ENCODE data around the gene CMIP.
"Not testable (repeated sequence)": the region's sequence is repeated elsewhere in the genome, so short reads cannot be mapped to it uniquely, and the experiment has no call there.

Gene CMIP

DNA sequence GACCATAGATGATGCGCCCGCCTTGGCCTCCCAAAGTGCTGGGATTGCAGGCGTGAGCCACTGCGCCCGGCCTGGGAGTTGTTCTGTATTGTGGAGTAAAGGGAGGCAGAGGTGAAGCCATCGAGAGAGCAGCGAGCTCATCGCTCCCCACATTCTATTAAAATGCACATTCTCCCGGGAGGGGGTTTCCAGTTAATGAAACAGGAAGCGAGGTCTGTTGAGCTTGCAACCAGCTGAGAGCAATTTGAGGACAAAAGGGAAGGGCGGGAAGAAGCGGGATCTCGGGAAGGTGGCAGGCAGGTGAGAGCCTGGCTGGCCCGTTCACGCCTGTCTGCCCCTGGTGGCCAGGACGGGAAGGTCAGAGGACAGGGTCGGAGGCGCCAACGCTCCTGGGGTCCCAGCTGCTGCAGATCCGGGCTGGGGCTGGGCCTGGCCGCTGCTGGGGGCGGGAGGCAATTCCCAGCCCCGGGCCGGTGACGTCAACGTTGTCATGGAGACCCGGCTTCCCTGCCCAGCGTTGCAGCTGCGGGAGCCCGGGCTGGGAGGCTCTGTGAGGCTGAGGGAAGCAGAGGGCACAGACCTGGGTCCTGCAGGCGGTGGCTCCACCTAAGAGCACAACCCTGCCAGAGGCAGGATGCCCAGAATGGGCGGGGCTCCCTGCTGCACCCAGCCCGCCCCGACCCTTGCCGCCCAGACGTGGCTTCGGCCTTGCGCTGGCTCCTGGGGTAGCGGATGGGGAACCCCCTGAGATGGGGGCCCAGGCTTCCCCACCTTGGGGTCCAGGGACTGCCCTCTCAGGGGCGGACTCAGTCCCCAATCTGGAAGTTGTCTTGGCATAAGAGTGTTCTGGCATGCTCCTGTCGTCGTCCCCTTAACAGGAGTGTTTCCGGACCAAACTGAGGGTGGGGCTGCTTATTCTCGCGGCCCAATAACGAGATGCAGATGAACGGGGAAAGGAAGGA is 285.8 kb downstream of the CMIP start:
- FAIRE-seq = no peak

DNA sequence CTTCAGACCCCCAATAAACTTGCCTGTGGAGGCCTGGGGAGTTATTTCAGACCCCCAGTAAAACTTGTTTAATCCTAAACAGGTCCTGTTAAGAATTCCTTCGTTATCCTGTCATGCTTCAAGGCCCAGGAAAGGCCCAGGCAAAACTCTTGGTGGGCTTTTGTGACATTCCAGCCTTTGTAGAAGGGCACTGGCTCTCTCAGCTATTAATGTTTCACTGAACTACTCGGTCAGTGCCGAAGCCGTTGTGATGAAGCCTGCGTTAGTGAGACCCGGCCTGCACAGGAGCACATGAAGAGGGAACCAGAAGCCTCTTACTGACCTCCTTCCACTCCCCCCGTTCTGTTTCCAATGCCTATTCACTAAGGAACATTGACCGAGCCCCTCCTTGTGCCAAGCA is 287.0 kb downstream of the CMIP start:
- no peak for FAIRE-seq

DNA sequence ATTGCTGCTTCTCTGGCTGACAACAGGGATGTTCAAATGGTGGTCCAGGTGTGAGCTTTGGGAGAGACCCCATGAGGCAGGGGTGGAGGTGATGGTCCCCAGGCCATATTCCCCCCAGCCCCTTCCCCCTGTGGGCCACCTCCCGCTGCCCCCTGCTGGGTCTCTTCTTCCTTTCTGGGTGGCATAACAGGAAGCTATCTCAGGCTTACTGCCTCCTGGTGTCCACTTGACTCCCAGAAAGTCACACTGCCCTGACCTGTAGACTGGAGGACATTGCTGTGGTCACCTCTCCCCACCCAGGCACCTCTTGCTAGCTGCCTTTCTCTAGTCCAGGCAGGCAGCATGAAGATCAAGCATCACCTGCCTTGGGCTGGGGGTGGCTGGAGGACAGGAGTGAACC is 288.1 kb downstream of the CMIP start:
- no peak for FAIRE-seq

DNA sequence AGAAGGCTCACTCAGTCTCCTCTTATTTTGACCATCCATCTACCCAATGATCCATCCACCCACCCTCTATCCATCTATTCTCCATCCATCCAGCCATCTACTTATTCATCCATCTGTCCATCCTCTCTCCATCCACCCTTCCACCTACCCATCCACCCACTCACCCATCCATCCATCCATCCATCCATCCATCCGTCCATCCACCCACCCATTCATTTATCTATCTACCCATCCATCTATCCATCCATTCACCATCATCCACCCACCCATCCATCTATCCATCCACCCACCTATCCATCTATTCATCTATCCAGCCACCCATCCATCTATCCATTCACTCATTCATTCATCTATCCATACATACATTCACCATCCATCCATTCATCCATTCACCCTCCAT is 288.7 kb downstream of the CMIP start:
- FAIRE-seq = no peak

DNA sequence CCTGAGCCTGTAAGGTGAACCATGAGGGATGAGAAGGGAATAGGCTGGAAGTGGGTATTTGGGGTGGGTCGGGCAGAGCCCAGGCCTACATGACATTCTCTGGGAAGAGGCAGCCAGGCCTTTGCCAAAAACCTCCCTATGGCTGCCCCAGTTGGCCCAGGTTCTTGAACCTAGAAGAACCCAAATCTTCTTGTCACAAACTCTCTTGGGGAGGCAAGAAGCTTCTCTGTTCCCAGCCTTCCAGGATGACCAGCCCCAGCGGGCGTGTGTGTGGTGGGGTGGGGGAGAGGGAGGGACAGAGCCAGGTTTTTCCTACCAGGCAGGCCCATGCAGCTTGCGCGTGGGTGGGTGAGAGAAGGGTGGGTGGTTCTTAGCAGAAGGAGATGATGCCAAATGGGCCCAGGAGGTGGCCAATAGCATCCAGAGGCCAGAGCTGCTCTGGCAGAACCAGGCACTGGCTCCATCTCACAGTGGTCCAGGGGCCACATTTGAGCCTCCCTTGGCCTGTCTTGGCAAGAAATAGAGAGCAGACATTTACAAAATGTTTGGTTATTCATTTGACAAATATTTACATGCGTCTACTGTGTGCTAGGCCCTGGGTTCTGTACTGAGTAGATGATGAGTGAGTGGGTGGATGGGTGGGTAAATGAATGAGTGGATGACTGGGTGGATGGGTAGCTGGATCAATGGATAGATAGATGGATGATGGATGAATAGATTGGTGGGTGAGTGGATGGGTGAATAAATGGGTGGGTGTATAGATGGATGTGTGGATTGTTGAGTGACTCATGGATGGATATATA is 290.2 kb downstream of the CMIP start:
- FAIRE-seq = no peak

DNA sequence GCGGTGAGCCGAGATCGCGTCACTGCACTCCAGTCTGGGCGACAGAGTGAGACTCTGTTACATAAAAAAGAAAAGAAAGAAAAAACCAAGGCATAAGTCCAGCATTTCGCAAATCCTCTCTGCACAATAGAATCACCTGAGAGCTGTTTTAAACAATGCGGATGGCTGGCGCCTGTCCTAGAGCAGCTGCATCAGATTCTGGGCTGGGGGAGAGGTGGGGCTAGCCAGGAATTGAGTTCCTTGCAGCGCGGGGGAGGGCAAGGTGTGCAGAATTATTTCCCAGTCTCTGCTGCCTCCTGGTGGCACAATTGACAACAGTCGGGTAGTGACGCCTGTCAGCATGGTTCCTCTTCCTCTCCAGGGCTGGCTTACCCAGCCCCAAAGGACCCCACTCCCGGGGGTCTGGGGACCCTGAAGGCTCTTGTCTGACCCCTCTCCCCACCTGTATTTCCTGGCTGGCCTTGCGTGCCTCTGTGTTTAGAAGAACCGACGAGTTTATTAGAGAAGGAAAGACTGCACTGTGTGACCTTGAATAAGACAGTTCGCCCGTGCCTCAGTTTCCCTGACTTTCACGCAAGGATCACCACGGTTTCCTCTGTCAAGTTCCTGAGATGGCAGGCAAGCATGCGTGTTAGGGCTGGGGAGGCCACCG is 293.4 kb downstream of the CMIP start:
- FAIRE-seq = no peak

DNA sequence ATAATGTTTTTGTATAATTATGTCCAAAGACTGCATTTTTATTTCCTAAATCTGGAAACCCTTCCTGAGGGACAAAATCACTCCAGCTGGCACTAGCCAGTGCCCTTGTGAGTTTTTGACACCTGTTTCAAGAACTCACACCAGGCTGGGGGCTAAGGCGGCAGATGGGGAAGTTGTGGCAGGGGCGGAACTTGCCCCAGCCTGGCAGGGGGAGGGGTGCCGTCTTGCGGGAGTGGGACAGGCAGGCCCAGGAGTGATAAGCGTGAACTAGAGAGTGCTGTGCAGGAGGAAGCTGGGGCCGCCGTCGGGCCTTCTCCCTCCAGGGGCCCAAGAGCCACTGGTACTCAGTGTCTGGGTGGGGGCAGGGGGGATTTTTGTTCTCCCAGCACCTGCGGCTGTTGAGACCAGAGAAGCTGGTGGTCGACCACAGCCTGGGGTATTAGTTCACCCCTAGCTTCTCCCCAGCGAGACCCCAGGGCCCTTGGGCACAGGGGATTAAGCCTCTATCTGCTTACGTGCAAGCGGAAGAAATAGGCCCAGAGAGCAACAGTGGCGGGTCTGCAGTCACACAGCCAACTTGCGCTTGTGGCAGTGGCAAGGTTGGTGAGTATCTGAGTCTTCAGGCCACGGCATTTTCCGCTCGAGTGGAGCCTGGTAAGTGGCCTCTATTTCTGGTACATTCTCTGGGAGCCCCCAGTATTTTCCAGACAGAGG is 294.3 kb downstream of the CMIP start:
- FAIRE-seq = no peak

DNA sequence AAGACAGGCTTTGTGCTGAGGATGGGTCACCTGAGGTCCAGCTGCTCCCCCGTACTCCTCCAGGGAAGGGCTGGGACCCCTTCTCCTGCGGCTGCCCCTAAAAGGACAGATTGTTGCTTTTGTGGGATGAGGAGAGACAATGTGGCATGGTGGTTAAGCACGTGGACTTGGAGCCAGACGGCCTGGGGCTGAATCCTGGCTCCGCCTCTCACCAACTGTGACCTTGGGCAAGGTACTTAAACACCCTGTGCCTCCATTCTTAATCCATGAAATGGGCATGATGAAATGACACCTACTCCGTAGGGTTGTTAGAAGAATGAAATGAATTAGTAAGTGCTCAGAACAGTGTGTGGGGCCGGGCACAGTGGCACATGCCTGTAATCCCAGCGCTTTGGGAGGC is 294.9 kb downstream of the CMIP start:
- no peak for FAIRE-seq

DNA sequence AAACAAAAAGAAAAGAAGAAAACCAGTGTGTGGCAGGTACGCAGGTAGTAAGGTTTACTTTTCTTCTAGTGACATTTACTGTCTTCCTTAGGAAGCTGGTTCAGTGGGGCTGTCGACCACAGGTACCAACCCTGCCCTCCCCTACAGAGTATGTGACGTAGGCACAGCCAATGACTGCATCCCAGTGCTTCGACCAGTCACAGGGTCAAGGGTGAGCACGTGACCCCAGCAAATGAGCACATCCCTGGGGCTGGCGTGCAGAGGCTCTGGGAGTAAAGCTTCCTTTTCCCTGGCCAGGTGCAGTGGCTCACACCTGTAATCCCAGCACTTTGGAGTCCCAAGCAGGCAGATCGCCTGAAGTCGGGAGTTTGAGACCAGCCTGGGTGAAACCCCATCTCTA is 295.6 kb downstream of the CMIP start:
- FAIRE-seq = no peak

DNA sequence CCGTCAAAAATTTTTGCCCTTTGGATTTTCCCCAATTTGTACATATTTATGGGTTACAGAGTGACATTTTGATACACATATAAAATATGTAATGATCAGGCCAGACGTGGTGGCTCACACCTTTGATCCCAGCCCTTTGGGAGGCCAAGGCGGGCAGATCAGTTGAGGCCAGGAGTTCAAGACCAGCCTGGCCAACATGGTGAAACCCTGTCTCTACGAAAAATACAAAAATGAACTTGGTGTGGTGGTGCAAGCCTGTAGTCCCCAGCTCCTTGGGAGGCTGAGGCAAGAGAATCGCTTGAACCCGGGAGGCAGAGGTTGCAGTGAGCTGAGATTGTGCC is 296.8 kb downstream of the CMIP start:
- FAIRE-seq = not testable (repeated sequence)

DNA sequence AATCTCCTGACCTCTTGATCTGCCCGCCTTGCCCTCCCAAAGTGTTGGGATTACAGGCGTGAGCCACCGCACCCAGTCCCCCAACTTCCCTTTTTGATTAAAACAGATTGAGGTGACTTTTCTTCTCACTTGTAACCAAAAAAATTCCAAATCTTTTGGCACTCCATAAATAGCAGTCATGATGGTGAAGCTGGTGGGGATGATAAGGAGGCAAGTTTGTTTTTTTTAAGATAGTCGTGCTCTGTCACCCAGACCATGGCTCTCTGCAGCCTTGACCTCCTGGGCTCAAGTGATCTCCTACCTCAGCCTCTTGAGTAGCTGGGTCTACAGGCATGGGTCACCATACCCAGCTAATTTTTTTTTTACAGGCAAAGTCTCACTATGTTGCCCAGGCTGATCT is 299.8 kb downstream of the CMIP start:
- no peak for FAIRE-seq

DNA sequence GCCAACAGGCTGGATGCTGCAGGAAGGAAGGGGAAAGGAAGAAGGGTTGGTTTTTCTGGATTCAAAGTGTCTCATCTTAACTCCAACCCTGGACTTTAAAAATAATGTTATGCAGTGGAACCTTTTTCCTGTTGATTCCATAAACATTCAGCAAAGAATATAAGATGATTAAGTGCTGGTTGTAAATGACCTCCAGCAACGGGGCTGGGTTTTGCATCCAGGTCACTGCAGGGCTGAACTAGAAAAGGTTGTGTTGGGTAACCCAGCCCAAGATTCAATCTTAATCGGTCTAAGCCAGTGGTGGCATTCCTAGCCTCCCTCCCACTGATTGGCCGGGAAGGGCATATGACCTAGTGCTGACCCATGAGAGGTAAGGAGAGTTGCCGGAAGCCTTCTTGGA is 300.3 kb downstream of the CMIP start:
- no peak for FAIRE-seq

DNA sequence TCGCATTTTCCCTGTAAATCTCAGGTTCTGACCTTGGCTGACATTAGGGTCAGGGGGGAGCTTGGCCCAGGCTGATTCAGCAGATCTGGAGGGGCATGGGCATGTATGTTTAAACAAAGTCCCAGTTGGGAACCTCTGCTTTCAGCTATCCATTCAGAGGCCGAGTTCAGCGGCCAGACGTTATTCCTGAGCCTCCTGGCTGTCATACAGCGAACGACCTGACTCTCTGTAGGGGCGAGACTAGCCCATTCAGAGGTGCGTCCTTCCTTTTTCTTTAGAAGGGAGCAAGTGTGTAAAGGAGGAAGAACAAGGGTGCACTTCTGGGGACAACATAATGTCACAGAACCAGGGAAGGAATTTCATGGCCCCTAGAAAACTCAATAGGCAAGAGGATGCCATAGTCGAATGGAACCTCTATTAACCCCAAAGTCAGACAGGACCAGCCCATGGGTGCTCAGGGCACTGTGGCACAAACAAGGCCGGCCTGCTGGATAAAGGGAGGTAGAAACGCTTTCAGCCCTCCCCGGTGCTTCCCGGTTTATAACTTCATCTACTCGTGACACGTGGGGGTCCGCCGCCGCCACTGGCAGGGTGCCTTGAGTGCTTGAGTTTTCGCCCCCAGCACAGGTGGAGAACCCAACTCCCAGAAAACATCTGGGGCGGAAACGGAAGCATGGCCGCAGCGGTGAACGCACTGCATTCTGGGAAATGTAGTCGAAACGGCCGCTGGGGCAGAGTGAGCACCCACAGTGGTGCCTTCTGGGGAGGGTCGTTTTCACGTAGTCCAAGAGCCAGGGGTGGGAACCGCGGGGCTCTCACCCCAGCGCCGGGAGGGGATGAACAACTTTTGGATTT is 301.3 kb downstream of the CMIP start:
- no peak for FAIRE-seq

DNA sequence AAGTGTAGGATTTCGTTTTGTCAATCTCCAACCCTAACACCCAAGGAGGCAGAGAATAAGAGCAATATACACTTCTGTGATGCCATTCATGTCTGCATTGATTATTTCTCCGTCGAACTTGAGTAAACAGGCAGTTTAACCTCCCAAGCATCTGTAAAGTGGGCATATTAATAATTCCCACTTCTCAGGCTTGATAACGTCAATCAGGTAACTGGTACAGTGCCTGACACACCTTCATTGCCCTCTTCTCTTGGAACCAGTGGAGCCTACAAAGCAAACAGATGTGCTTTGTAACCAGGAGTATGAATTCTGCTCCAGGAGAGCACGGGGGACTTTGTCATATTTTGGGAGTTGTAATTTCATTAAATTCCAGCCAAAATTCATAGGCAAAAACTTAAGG is 302.0 kb downstream of the CMIP start:
- no peak for FAIRE-seq

DNA sequence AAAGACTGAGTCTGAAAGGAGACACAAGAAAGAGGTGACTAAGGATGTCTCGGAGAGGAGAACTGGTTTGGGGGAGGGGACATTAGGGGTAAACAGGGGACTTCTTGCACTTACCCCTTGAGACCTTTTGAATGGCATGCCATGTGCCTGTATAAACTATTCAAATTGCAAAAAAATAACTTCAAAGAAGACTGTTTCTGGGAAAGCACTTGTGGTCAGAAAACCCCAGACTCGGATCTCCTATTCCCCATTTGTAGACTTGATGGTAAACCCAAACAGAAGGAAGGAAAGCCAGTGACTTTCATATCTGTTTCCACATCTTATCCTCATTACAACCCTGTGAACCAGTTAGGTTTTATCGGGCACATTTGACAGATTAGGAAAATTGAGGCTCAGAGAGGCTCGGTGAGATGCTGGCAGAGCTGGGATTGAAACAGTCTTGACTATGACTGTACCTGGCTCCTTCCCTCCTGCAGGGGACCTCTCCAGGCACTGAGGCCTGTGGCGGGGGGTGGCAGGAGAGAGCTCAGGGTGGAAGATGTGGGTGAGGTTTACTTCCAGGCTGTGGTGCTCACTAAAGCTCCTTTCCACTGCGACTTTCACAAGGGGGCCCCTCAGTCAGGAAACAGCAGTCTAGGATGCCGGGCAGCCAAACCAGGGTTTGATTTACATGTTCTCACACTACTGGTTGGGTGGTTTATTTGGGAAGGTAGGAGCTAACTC is 304.0 kb downstream of the CMIP start:
- FAIRE-seq = no peak

DNA sequence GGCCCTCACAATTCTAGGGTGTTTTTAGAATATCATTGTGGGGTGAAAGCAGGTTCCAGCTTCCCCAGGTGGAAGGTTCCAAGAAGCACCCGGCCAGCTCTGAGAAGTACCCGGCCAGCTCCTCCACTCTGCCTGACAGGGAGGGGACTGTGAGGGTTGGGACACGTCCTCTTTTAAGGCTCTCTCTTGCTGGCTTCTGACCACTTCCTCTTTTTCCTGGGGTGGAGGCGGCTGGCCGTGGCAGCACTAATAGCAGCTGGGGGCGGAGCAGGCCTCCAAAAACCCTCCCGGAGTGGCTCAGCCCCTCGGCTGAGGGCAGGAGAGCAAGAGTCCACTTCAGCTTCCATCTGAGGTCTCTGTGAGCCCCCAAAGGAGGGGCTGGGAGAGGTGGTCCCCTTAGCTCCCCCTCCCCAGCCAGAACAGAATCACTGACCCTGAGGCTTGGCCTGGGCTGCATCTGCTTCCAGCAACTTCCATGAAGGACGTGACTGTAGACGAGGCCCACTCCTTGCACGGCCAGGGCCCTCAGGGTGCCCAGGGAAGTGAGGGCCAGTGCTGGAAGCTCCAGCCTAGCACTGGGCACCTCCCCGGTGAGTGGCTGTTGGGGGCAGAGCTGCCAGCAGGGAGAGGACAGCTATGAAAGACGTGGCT is 307.7 kb downstream of the CMIP start:
- FAIRE-seq = no peak

DNA sequence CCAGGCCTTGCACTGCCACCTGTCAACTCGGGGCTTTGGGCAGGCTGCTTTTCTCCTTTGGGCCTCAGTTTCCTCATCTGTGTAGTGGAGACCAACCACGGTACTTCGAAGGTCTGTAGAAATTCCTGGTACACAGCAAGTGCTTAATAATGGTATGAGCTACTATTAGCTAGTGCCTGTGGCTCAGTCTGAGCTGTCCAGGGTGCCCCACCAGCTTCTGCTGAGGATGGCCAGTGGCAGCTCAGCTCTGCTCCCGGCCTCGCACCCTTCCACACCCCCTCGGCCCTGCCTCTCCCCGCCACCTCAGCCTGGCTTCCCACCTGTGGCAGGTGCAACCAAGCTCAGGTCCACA is 308.2 kb downstream of the CMIP start:
- FAIRE-seq = no peak

DNA sequence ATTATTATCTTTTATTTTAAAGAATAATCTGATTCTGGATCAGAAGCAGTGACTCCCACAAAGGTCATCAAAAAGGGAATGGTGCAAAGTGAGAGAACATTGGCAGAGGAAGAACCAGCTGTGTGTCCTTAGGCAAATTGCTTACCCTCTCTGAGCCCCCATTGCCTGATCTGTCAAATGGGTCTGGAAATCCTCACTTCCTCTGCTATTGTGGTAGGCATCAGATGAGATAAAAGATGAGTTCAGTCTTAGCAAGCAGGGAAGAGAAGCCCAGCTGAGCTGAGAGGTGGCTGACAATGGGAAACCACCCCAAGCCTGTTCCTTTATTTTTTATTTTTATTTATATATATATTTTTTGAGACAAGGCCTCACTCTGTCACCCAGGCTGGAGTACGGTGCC is 310.2 kb downstream of the CMIP start:
- FAIRE-seq = no peak

DNA sequence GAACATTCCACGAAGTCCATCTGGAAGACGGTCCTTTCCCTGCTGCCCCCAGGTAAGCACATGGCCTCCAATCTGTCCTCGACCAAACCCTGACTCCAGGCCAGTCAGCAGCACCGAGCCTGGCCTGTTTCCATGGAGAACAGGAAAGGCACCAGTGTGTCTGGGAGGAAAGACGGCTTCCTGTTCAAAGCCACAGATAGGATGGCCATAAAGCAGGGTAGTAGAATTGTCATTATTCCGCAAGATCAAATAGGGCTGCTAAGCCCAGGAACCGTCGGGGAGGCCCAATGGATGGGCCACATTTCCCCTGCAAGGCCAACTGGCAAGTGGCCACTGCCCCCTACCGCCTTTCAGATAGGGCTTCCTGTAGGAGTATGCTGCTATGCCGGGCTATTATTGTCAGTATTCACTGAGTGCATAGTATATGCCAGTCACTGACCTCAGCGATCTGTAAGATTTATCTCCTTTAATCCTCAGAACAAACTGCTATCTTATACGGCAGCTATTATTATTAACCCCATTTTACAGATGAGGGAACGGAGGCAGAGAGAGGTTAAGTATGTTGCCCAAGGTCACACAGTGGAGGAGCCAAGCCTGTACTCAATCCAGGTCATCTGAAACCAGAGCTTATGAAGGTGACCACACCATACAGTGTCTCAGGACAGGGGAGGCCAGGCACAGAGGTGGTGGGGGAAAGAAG is 311.5 kb downstream of the CMIP start:
- no peak for FAIRE-seq
